Activated T-helper 17 cell treated with anti-CD3 and anti-CD28 coated beads, Interleukin-2, amount 50 U/mL, for 72 hours (primary cell): Measurements from ENCODE around the gene SPECC1L. TPM values are rescaled to one million over a fixed set of nuclear protein-coding genes. Genes with fewer than 3 reads are reported as not detected.
"Not testable (repeated sequence)": the region's sequence is repeated elsewhere in the genome, so short reads cannot be mapped to it uniquely, and the experiment has no call there.

Experiments
- ATAC-seq: fragments of 150-1000 bp; cut with Tn5 transposase; replicated peaks from 2 replicates; pipeline ENCODE4 v1.10.0; 2021; ENCODE audit warnings: mild to moderate bottlenecking, moderate library complexity
- H3K27ac Mint-ChIP-seq: one replicate; pipeline ENCODE4 v1.8.0; 2022; ENCODE audit warnings: mixed read lengths
- H3K27me3 Mint-ChIP-seq: one replicate; pipeline ENCODE4 v1.8.0; 2022; ENCODE audit warnings: mixed read lengths
- H3K36me3 Mint-ChIP-seq: one replicate; pipeline ENCODE4 v1.8.0; 2022; ENCODE audit warnings: low read depth, mild to moderate bottlenecking, mixed read lengths
- H3K4me1 Mint-ChIP-seq: one replicate; pipeline ENCODE4 v1.8.0; 2022; ENCODE audit warnings: mixed read lengths
- H3K4me3 Mint-ChIP-seq: one replicate; pipeline ENCODE4 v1.8.0; 2022; ENCODE audit warnings: mild to moderate bottlenecking, mixed read lengths
- H3K9me3 Mint-ChIP-seq: one replicate; pipeline ENCODE4 v1.8.0; 2022; ENCODE audit warnings: mixed read lengths
- total RNA-seq, 2 donors: library from RNA; stranded (reverse); gene quantifications; one replicate each; pipeline ENCODE4 v1.2.3, GENCODE V29; 2022

Gene SPECC1L
- total RNA-seq, 2 donors from 2014 or later, result 25.7 to 42.2 TPM

DNA sequence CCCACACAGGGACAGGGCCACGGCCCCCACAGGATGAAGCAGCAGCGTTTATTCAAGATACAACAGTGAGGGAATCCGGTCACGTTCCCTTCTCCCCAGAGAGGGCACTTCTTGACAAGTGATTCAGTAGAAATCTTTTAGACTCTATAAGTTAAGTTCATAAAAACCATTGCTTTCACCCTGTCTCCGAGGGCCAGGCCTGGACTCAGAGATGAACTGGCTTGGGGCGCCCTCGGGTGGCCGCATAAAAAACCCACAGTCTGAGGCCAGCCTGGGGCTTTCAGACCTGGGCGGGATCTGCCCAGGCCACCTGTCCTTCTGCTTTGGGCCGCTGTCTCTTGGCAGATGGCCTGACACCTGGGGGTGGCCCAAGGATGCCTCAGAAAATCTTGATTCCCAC is 11.2 kb upstream of the SPECC1L start:
- ATAC-seq, result peak; percentile 56
- H3K27me3 Mint-ChIP-seq, H3K4me3 Mint-ChIP-seq, H3K27ac Mint-ChIP-seq, H3K4me1 Mint-ChIP-seq, H3K9me3 Mint-ChIP-seq, H3K36me3 Mint-ChIP-seq: not testable (repeated sequence)

DNA sequence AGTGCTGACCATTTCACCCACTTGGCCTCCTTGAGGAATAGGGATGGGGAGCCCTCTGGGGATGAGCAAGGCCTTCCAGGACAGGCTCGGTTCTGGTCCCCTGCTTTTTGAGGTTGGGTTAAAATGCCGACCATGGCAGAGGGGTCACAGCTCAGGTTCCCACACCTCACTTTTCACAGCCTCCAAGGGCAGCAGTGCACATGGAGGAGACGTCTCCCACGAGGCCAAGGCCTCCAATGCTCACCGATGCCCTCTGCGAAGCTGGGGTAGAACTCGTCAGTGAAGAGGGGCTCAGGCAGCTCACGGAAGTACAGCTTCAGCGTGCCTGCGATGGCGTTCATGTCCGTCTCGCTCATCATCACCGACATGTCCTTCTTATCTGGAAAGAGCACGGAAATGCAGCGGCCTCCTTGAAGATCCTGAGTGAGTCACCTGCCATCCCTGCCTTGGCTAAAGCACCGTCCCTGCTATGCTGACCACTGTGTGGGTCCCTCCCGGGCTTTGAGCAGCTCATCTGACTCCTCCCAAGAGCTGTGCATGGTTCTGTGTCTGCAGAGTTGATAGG is 8.4 kb upstream of the SPECC1L start:
- not testable (repeated sequence) for H3K4me3 Mint-ChIP-seq

GRCh38 chr22:24263479-24263878 is 7.2 kb upstream of the SPECC1L start:
- not testable (repeated sequence) for H3K27me3 Mint-ChIP-seq, H3K9me3 Mint-ChIP-seq, H3K36me3 Mint-ChIP-seq, H3K27ac Mint-ChIP-seq, H3K4me1 Mint-ChIP-seq, H3K4me3 Mint-ChIP-seq, ATAC-seq

More for the DNA sequence above, 8.4 kb upstream of the SPECC1L start:
- H3K4me1 Mint-ChIP-seq, H3K36me3 Mint-ChIP-seq, H3K27me3 Mint-ChIP-seq, ATAC-seq, H3K9me3 Mint-ChIP-seq, H3K27ac Mint-ChIP-seq: not testable (repeated sequence)

DNA sequence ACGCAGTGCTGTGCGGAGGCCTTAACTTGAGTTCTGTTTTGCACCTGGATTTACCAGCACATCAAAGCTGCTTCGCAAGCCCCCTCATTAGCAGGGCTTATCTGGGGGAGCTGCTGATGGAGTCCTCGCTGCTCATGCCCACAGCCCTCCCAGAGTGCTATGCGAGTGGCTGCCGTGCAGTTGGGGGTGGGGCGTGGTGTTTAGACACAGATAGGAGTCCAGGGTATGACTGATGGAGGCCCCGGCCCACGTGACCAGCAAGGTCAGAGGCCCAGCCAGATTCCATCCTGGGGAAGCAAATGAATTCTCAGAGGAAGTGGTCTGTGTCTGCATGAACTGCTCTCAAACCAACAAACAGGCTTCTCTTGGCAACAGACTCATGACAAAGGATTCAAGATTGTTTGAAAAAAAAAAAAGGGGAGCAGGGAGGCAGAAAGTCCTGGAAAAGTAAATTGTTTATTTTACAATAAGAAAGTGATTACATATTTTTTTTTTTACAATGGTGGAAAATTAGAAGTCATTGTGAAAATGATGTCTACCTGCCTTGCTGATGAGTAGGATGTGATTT is 6.2 kb upstream of the SPECC1L start:
- not testable (repeated sequence) for H3K36me3 Mint-ChIP-seq, H3K9me3 Mint-ChIP-seq, ATAC-seq, H3K4me1 Mint-ChIP-seq, H3K4me3 Mint-ChIP-seq, H3K27me3 Mint-ChIP-seq, H3K27ac Mint-ChIP-seq

DNA sequence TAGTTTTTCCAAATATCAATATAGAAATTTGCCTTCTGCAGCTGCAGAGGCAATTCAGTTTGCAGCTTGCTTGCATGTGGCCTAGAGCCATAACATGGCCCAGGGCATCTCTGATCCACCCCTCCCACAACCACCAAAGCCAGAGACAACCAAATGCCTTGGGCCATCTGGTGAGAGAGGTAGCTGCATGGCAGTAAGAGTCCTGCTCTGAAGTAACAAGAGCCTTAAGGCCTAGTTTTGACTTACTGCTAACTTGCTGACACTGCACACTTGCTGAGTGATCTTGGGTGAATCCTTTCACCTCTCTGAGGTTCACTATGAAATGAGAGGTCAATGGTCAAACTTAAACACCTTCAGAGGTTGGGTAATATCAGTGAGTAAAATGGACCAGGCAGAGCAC is 4.9 kb upstream of the SPECC1L start:
- no peak overlapping the region for H3K27ac Mint-ChIP-seq
- no peak for ATAC-seq
- H3K27me3 Mint-ChIP-seq, result no peaks in the 10 kb centered on the region
- no peaks in the 10 kb centered on the region for H3K36me3 Mint-ChIP-seq
- no peaks in the 10 kb centered on the region for H3K4me1 Mint-ChIP-seq
- H3K4me3 Mint-ChIP-seq, result no peak overlapping the region
- no peaks in the 10 kb centered on the region for H3K9me3 Mint-ChIP-seq

DNA sequence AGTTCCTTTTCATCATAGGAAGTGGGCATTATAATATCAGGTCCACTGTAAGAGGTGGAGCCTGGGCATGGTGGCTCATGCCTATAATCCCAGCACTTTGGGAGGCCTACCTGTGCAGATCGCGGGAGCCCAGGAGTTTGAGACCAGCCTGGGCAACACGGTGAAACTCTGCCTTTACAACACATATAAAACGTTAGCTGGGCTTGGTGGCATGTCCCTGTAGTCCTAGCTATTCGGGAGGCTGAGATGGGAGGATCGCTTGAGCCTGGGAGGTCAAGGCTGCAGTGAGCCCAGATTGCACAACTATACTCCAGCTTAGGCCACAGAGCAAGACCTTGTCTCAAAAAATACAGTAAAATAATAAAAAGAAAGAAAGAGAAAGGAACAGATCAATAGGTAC is 4.1 kb upstream of the SPECC1L start:
- H3K4me1 Mint-ChIP-seq, result not testable (repeated sequence)

GRCh38 chr22:24271386-24271854 is 789 bp downstream of the SPECC1L start:
- Mint-ChIP-seq H3K27ac (peak overlapping the region; percentile 80), H3K4me1 (peaks cover 10% of the 10 kb centered on the region), H3K4me3 (peak overlapping the region; percentile 87), H3K27me3 (no peaks in the 10 kb centered on the region), H3K9me3 (no peaks in the 10 kb centered on the region), H3K36me3 (peaks cover 12% of the 10 kb centered on the region)
- peak; percentile 18 for ATAC-seq

More for the DNA sequence above, 4.1 kb upstream of the SPECC1L start:
- not testable (repeated sequence) for H3K9me3 Mint-ChIP-seq, H3K36me3 Mint-ChIP-seq, ATAC-seq, H3K4me3 Mint-ChIP-seq, H3K27me3 Mint-ChIP-seq, H3K27ac Mint-ChIP-seq

GRCh38 chr22:24273031-24273430 is 2.4 kb downstream of the SPECC1L start:
- H3K4me1 Mint-ChIP-seq, result peaks cover 16% of the 10 kb centered on the region
- ATAC-seq, result peak; percentile 63
- not testable (repeated sequence) for H3K9me3 Mint-ChIP-seq, H3K27ac Mint-ChIP-seq, H3K27me3 Mint-ChIP-seq
- peak overlapping the region; percentile 87 for H3K4me3 Mint-ChIP-seq
- H3K36me3 Mint-ChIP-seq, result peaks cover 25% of the 10 kb centered on the region

DNA sequence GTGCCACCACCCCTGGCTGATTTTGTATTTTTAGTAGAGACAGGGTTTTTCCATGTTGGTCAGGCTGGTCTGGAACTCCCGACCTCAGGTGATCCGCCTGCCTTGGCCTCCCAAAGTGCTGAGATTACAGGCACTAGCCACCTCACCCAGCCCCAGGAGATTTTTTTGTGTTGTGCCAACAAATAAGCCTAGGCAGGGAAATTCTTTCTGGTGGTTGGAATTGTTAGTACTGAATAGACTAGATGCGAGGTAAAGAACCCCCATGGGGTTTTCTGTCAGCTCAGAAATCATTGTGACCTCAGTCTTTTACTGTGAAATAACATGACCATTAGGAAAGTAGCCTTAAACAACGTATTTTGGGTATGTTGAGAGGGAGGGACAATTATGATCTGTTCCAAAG is 3.3 kb downstream of the SPECC1L start:
- Mint-ChIP-seq H3K4me1 (peaks cover 16% of the 10 kb centered on the region), H3K36me3 (peaks cover 25% of the 10 kb centered on the region), H3K4me3 (peak overlapping the region; percentile 87)
- H3K27ac Mint-ChIP-seq, H3K27me3 Mint-ChIP-seq, H3K9me3 Mint-ChIP-seq, ATAC-seq: not testable (repeated sequence)

DNA sequence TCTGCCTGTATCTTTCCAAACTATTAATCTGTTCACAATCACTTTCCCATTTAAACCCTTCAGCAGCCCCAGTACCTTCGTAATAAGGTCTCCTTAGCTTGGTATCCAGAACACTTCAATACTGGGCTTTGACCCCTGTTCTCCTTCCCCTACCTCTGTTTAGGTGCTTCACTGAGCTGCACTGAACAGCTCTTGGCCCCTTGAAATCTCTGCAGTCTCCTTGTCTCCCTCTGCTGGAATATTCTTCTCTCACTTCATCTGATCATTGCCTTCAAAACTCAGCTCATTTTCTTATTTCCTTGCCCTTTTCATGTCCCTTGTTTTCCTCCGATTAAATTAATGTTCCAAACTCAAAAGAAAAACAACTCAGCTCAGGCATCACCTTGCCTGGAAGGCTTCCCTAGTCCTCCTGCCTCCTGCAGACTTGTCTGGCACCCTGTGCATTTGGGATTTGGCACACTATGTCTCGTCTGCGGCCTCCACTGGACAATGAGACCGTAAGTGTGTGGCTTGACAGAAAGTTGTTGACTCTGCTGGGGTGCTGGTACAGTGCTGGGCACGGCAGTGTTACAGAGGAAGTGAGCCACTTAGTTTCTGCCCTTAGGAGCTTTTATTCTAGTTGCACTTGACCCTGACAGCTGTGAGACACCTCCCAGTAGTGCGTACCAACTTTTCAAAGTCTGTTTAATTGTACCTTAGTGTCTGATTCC is 4.2 kb downstream of the SPECC1L start:
- H3K27ac Mint-ChIP-seq, result peak overlapping the region; percentile 56
- H3K9me3 Mint-ChIP-seq, H3K27me3 Mint-ChIP-seq, ATAC-seq, H3K4me3 Mint-ChIP-seq: not testable (repeated sequence)
- peaks cover 25% of the 10 kb centered on the region for H3K36me3 Mint-ChIP-seq
- peaks cover 16% of the 10 kb centered on the region for H3K4me1 Mint-ChIP-seq

GRCh38 chr22:24280363-24280762 is 9.7 kb downstream of the SPECC1L start:
- not testable (repeated sequence) for H3K27ac Mint-ChIP-seq, H3K27me3 Mint-ChIP-seq, H3K9me3 Mint-ChIP-seq, H3K4me3 Mint-ChIP-seq
- H3K4me1 Mint-ChIP-seq, result peaks cover 29% of the 10 kb centered on the region
- peaks cover 25% of the 10 kb centered on the region for H3K36me3 Mint-ChIP-seq
- peak; percentile 32 for ATAC-seq

GRCh38 chr22:24282401-24282800 is 11.8 kb downstream of the SPECC1L start:
- H3K36me3 Mint-ChIP-seq, result peaks cover 8% of the 10 kb centered on the region
- H3K4me1 Mint-ChIP-seq, result peaks cover 28% of the 10 kb centered on the region
- no peak overlapping the region for H3K4me3 Mint-ChIP-seq
- ATAC-seq, result no peak
- H3K27me3 Mint-ChIP-seq, result no peaks in the 10 kb centered on the region
- H3K27ac Mint-ChIP-seq, result no peak overlapping the region
- H3K9me3 Mint-ChIP-seq, result no peaks in the 10 kb centered on the region

- no peaks in the 10 kb centered on the region for H3K9me3 Mint-ChIP-seq
- peak overlapping the region; percentile 83 for H3K27ac Mint-ChIP-seq
- H3K36me3 Mint-ChIP-seq, result peaks cover 5% of the 10 kb centered on the region
- H3K4me1 Mint-ChIP-seq, result peaks cover 32% of the 10 kb centered on the region
- peak; percentile 78 for ATAC-seq
- no peaks in the 10 kb centered on the region for H3K27me3 Mint-ChIP-seq
- peak overlapping the region; percentile 59 for H3K4me3 Mint-ChIP-seq
Measured at GRCh38 chr22:24284747-24285203, 14.1 kb downstream of the SPECC1L start.

- peaks cover 37% of the 10 kb centered on the region for H3K4me1 Mint-ChIP-seq
- peak overlapping the region; percentile 59 for H3K4me3 Mint-ChIP-seq
- ATAC-seq, result peak; percentile 93
- peak overlapping the region; percentile 83 for H3K27ac Mint-ChIP-seq
- no peaks in the 10 kb centered on the region for H3K27me3 Mint-ChIP-seq
- H3K9me3 Mint-ChIP-seq, result no peaks in the 10 kb centered on the region
- peaks cover 5% of the 10 kb centered on the region for H3K36me3 Mint-ChIP-seq
Measured at GRCh38 chr22:24285245-24285644, 14.6 kb downstream of the SPECC1L start.

DNA sequence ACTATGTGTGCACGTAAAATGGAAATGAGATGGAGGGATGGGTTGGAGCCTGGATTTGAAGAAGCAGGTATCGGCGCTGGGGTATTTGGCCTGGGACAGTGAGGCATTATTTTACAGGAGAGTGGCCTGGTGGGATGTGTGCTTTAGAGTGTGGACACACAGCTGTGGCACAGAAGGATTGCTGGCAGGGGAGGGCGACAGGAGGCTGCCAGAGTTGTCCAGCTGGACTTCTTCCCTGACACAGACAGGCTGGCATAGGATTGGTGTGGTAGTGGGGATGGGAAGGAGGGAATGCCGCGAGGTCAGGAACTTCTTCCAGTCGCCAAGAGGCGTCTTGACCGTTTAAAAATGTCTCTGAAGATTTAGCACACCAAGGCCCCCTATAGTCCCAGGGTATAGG is 16.6 kb downstream of the SPECC1L start:
- ATAC-seq, H3K36me3 Mint-ChIP-seq, H3K4me3 Mint-ChIP-seq, H3K9me3 Mint-ChIP-seq, H3K27ac Mint-ChIP-seq, H3K27me3 Mint-ChIP-seq: not testable (repeated sequence)
- peaks cover 36% of the 10 kb centered on the region for H3K4me1 Mint-ChIP-seq
